ENCODE results near the gene SHANK1. TPM values are rescaled to one million over a fixed set of nuclear protein-coding genes. Genes with fewer than 3 reads are reported as not detected.

The SHANK1 gene
- total and polyA plus RNA-seq, 2 donors (not counting 3 experiments of a cell fraction or from before 2014, with no cell fraction given), result 0.66 to 1.9 TPM

- Histone ChIP-seq H3K4me3 (replicated peaks in 1 of 3; ENCODE audit: insufficient read depth in 1 of 3, low read depth in 1 of 3, low read length in 3 of 3) (no peak overlapping the region), H4K20me1 (replicated peaks; ENCODE audit: control insufficient read depth, extremely low read depth, insufficient read depth, low read length) (no peaks in the 10 kb centered on the region), H3K4me1 (ENCODE audit: control insufficient read depth, extremely low read depth, insufficient read depth, low read length) (no peaks in the 10 kb centered on the region), H3K9me3 (replicated peaks; ENCODE audit: control insufficient read depth, insufficient read depth, low read length) (no peaks in the 10 kb centered on the region), H3K4me2 (ENCODE audit: insufficient read depth, low read length) (no peak overlapping the region), H3K27me3 (ENCODE audit: control insufficient read depth in 2 of 2, insufficient read depth in 2 of 2, low read length in 2 of 2) (peaks cover 21 to 31% of the 10 kb centered on the region in 2 experiments), H2AFZ (ENCODE audit: low read depth, low read length) (no peak overlapping the region), H3K27ac (ENCODE audit: insufficient read depth, low read depth, low read length) (no peak overlapping the region), H3K9me1 (replicated peaks; ENCODE audit: control insufficient read depth, extremely low read depth, insufficient read depth, low read length) (no peaks in the 10 kb centered on the region), H3K79me2 (ENCODE audit: control insufficient read depth, insufficient read depth, low read length) (no peaks in the 10 kb centered on the region), H3K36me3 (ENCODE audit: control insufficient read depth in 2 of 2, extremely low read depth in 1 of 2, insufficient read depth in 2 of 2, low read length in 2 of 2) (no peaks in the 10 kb centered on the region), H3K9ac (replicated peaks; ENCODE audit: extremely low read depth, insufficient read depth, low read length) (no peak overlapping the region)
- TF ChIP-seq MAX (IDR thresholded peaks at IDR 0.05; ENCODE audit: insufficient read depth, insufficient read length), result no peak
- no peak for TF ChIP-seq POLR2A (IDR thresholded peaks at IDR 0.05; ENCODE audit: low read depth, low read length)
- no peak for TF ChIP-seq GATA2 (IDR thresholded peaks at IDR 0.05; ENCODE audit: insufficient read depth, insufficient read length, low read depth, low read length)
- no peak for TF ChIP-seq JUN (IDR thresholded peaks at IDR 0.05; ENCODE audit: borderline replicate concordance, insufficient read depth, insufficient read length, low read depth)
- TF ChIP-seq CTCF (IDR thresholded peaks at IDR 0.05; ENCODE audit: extremely low read depth in 1 of 2, insufficient read depth in 1 of 2, low read depth in 1 of 2, low read length in 2 of 2), result no peak
- no peak for TF ChIP-seq MYC (IDR thresholded peaks at IDR 0.05; ENCODE audit: low read depth, low read length)
- TF ChIP-seq POLR2AphosphoS5 (IDR thresholded peaks at IDR 0.05; ENCODE audit: insufficient read depth, low read depth, low read length), result no peak
- TF ChIP-seq FOS (IDR thresholded peaks at IDR 0.05; ENCODE audit: borderline replicate concordance, insufficient read depth, low read length), result no peak
- no peak for TF ChIP-seq EZH2 (IDR thresholded peaks at IDR 0.05; ENCODE audit: borderline replicate concordance, low read depth, low read length, severe bottlenecking)
- no peak for DNase-seq (ENCODE audit: low read depth, low spot score)
- no TSS peak for BruUV-seq (replicated peaks)
- no peak for FAIRE-seq
- dilution Hi-C loops (cut with MboI; ENCODE audit: extremely low pct_ligation_motif_present, low sequenced_read_pairs) (no loop called here), intact Hi-C loops (cut with micrococcal nuclease) (no loop called here)
- ChIA-PET POLR2A (no interaction called here), CTCF (interaction anchor here (0.8 to 3.4 kb wide), 25 partner anchors 11 to 301 kb away, joined by 3 to 83 read pairs (median 6); partner anchors contain the start of genes C19orf81 and CLEC11A)
These were observed 49.6 kb downstream of the SHANK1 start for GRCh38 chr19:50670102-50670380.

Measured in endothelial cell of umbilical vein (primary cell).